Thyroid gland (tissue), 4 donors: ENCODE measurements around the gene THSD7B. TPM values are rescaled to one million over a fixed set of nuclear protein-coding genes. Genes with fewer than 3 reads are reported as not detected.

Experiments used
- DNase-seq, 2 donors: peaks; one replicate each; pipeline ENCODE4 v3.0.0-alpha.2; 2019
- H3K27ac ChIP-seq, 3 donors: fragments of 200-600 bp; sonication (generic); 1 replicate in 2 of 3; 2 replicates in 1 of 3; pipeline ENCODE4 v1.5.1; 2016 to 2019; ENCODE audit warnings: mild to moderate bottlenecking in 1 of 3, moderate library complexity in 1 of 3
- H3K27me3 ChIP-seq: fragments of 200-600 bp; sonication (generic); one replicate; pipeline ENCODE4 v1.5.1; 2019
- H3K36me3 ChIP-seq, 2 donors: fragments of 200-600 bp; sonication (generic); one replicate each; pipeline ENCODE4 v1.5.1; 2016 to 2019
- H3K4me1 ChIP-seq, 2 donors: fragments of 200-600 bp; sonication (generic); one replicate each; pipeline ENCODE4 v1.5.1; 2017 to 2019
- H3K4me3 ChIP-seq, 3 donors: fragments of 200-600 bp; sonication (generic); replicated peaks in 1 of 3; 1 replicate in 2 of 3; 2 replicates in 1 of 3; pipeline ENCODE4 v1.5.1; 2016; ENCODE audit warnings: mild to moderate bottlenecking in 1 of 3
- H3K9me3 ChIP-seq: fragments of 200-600 bp; sonication (generic); one replicate; pipeline ENCODE4 v1.5.1; 2017
- CTCF ChIP-seq, 6 experiments: fragments of 200-600 bp in 3 of 6; fragments of 450-650 bp in 3 of 6; sonication (generic) in 3 of 6; IDR thresholded peaks; one replicate each; pipeline ENCODE4 v1.5.1; 2016 to 2019; ENCODE audit warnings: antibody characterized with exemption in 6 of 6, mild to moderate bottlenecking in 2 of 6, inconsistent platforms in 1 of 6, moderate library complexity in 1 of 6
- POLR2A ChIP-seq, 2 donors: fragments of 450-650 bp; IDR thresholded peaks; one replicate each; pipeline ENCODE4 v1.6.1; 2017; ENCODE audit warnings: antibody characterized with exemption in 2 of 2, mild to moderate bottlenecking in 2 of 2, moderate library complexity in 1 of 2
- WGBS, 2 donors: methylation state at CpG; one replicate each; pipeline ENCODE4 v1.1.5; 2017; 5-methylcytosine and 5-hydroxymethylcytosine counted together
- intact Hi-C: fragments of 100-400 bp; cut with DNase I; formaldehyde crosslinking; loops from one replicate; pipeline ENCODE4 v1.15.1; 2023
- total RNA-seq, 4 donors: library from RNA; depleted of rRNA; stranded (reverse); fragments of >200 nt; gene quantifications; one replicate each; pipeline ENCODE4 v1.2.3, GENCODE V29; 2016

Gene THSD7B
- total RNA-seq, 4 donors from 2014 or later: 0.29 to 1.2 (median 0.92) TPM

- H3K27me3 ChIP-seq: no peaks in the 10 kb centered on the region
- H3K9me3 ChIP-seq: no peaks in the 10 kb centered on the region
- TF ChIP-seq POLR2A (IDR thresholded peaks at IDR 0.05): no peak
- no peak for TF ChIP-seq CTCF (IDR thresholded peaks at IDR 0.05)
- H3K36me3 ChIP-seq: no peaks in the 10 kb centered on the region
- intact Hi-C loops: no loop called here
- H3K27ac ChIP-seq: no peak overlapping the region
- no peaks in the 10 kb centered on the region for H3K4me1 ChIP-seq
- no peak for DNase-seq
- no peak overlapping the region for H3K4me3 ChIP-seq
These were observed 526.7 kb downstream of the THSD7B start for GRCh38 chr2:137291836-137292570.

- Histone ChIP-seq H3K27me3 (no peaks in the 10 kb centered on the region), H3K4me1 (no peaks in the 10 kb centered on the region), H3K4me3 (no peak overlapping the region), H3K9me3 (no peaks in the 10 kb centered on the region), H3K27ac (no peak overlapping the region), H3K36me3 (no peaks in the 10 kb centered on the region)
- no peak for DNase-seq
- intact Hi-C loops: no loop called here
- WGBS, 2 donors: 83 to 85% methylated on average over 2 to 3 of the region's 3 CpGs
- TF ChIP-seq POLR2A (IDR thresholded peaks at IDR 0.05) (no peak), CTCF (IDR thresholded peaks at IDR 0.05) (no peak)
These were observed 533.0 kb downstream of the THSD7B start for GRCh38 chr2:137298377-137298776.

GRCh38 chr2:137300987-137301386 lies 535.6 kb downstream of the THSD7B start:
- intact Hi-C loops: no loop called here
- Histone ChIP-seq H3K4me1 (no peaks in the 10 kb centered on the region), H3K36me3 (no peaks in the 10 kb centered on the region), H3K9me3 (no peaks in the 10 kb centered on the region), H3K27me3 (no peaks in the 10 kb centered on the region), H3K27ac (no peak overlapping the region), H3K4me3 (no peak overlapping the region)
- WGBS, 2 donors: 47 to 63% methylated on average over 2 of the region's 2 CpGs
- no peak for TF ChIP-seq CTCF (IDR thresholded peaks at IDR 0.05)
- no peak for TF ChIP-seq POLR2A (IDR thresholded peaks at IDR 0.05)
- no peak for DNase-seq

- Histone ChIP-seq H3K36me3 (no peaks in the 10 kb centered on the region), H3K9me3 (no peaks in the 10 kb centered on the region), H3K27me3 (no peaks in the 10 kb centered on the region), H3K4me3 (no peak overlapping the region), H3K4me1 (no peaks in the 10 kb centered on the region), H3K27ac (no peak overlapping the region)
- no peak for DNase-seq
- intact Hi-C loops: no loop called here
- TF ChIP-seq POLR2A (IDR thresholded peaks at IDR 0.05) (no peak), CTCF (IDR thresholded peaks at IDR 0.05) (no peak)
- WGBS, 2 donors: 50 to 64% methylated on average over 3 of the region's 3 CpGs
These were observed 537.6 kb downstream of the THSD7B start for GRCh38 chr2:137302957-137303356.

- H3K4me1 ChIP-seq: no peaks in the 10 kb centered on the region
- WGBS, 2 donors: 89 to 92% methylated on average over 4 of the region's 4 CpGs
- no peaks in the 10 kb centered on the region for H3K9me3 ChIP-seq
- TF ChIP-seq POLR2A (IDR thresholded peaks at IDR 0.05): no peak
- no peak for TF ChIP-seq CTCF (IDR thresholded peaks at IDR 0.05)
- intact Hi-C loops: no loop called here
- no peak for DNase-seq
- H3K36me3 ChIP-seq: no peaks in the 10 kb centered on the region
- no peaks in the 10 kb centered on the region for H3K27me3 ChIP-seq
- H3K27ac ChIP-seq: no peak overlapping the region
- no peak overlapping the region for H3K4me3 ChIP-seq
These were observed 550.7 kb downstream of the THSD7B start for GRCh38 chr2:137316075-137316474.
